HG03045 (cell line): Measurements from ENCODE around the gene CD151.
A peak's percentile ranks its signal among the peaks of the same experiment; 100 is the strongest.

Experiments used
- ATAC-seq: cut with Tn5 transposase; IDR thresholded peaks from one replicate; pipeline ENCODE4 v1.9.1; 2021; ENCODE audit warnings: mild to moderate bottlenecking, moderate library complexity; ENCODE audit not compliant: unreplicated experiment

CD151 gene

GRCh38 chr11:813072-813455 lies 19.7 kb upstream of the CD151 start:
- ATAC-seq: no peak

- no peak for ATAC-seq
Measured at GRCh38 chr11:813456-814096, 19.2 kb upstream of the CD151 start.

- no peak for ATAC-seq
Measured at GRCh38 chr11:815675-816432, 16.9 kb upstream of the CD151 start.

GRCh38 chr11:816433-816779 lies 16.3 kb upstream of the CD151 start:
- no peak for ATAC-seq

- no peak for ATAC-seq
Measured at GRCh38 chr11:818396-819128, 14.2 kb upstream of the CD151 start, which contains the start of gene PNPLA2. Gene PNPLA2 (plus strand): TSS chr11:818914. CDS start chr11:819719, 805 bp downstream.

GRCh38 chr11:819129-819931 lies 13.4 kb upstream of the CD151 start:
- peak; percentile 63 for ATAC-seq

- ATAC-seq: peak; percentile 62
Measured at GRCh38 chr11:819943-820649, 12.7 kb upstream of the CD151 start.

- no peak for ATAC-seq
Measured at GRCh38 chr11:820655-821511, 11.9 kb upstream of the CD151 start.

GRCh38 chr11:821512-822371 lies 11.0 kb upstream of the CD151 start:
- no peak for ATAC-seq

GRCh38 chr11:823441-824291 lies 9.1 kb upstream of the CD151 start:
- no peak for ATAC-seq

- ATAC-seq: no peak
Measured at GRCh38 chr11:824292-824880, 8.4 kb upstream of the CD151 start.

GRCh38 chr11:824942-825341 lies 7.8 kb upstream of the CD151 start:
- no peak for ATAC-seq

GRCh38 chr11:825366-826226 lies 7.2 kb upstream of the CD151 start:
- no peak for ATAC-seq

- ATAC-seq: no peak
Measured at GRCh38 chr11:826227-826621, 6.5 kb upstream of the CD151 start.

- ATAC-seq: no peak
Measured at GRCh38 chr11:826836-827145, 6.0 kb upstream of the CD151 start.

- ATAC-seq: peak; percentile 29
Measured at GRCh38 chr11:827146-827896, 5.4 kb upstream of the CD151 start.
